Measurements from ENCODE around the gene TRAPPC4. TPM values are rescaled to one million over a fixed set of nuclear protein-coding genes. Genes with fewer than 3 reads are reported as not detected.
A peak's percentile ranks its signal among the peaks of the same experiment; 100 is the strongest.
"Not testable (repeated sequence)": the region's sequence is repeated elsewhere in the genome, so short reads cannot be mapped to it uniquely, and the experiment has no call there.

Gene TRAPPC4
- total RNA-seq, 1 experiment from 2014 or later, result 91.6 TPM

GRCh38 chr11:118998822-118999221, 19.7 kb upstream of the TRAPPC4 start:
- H3K9me3 ChIP-seq, result no peaks in the 10 kb centered on the region
- no peaks in the 10 kb centered on the region for H3K27me3 ChIP-seq
- H3K4me3 ChIP-seq, result peak overlapping the region; percentile 92
- peaks cover 31% of the 10 kb centered on the region for H3K36me3 ChIP-seq
- DNase-seq, result peak; percentile 65

- Histone ChIP-seq H3K4me3 (no peak overlapping the region), H3K36me3 (peaks cover 37% of the 10 kb centered on the region), H3K9me3 (no peaks in the 10 kb centered on the region), H3K27me3 (no peaks in the 10 kb centered on the region)
- DNase-seq, result no peak
These were observed 17.7 kb upstream of the TRAPPC4 start for GRCh38 chr11:119000906-119001305.

- no peak for DNase-seq
- Histone ChIP-seq H3K9me3 (no peaks in the 10 kb centered on the region), H3K36me3 (peaks cover 31% of the 10 kb centered on the region), H3K27me3 (no peaks in the 10 kb centered on the region), H3K4me3 (no peak overlapping the region)
These were observed 11.9 kb upstream of the TRAPPC4 start for GRCh38 chr11:119006656-119007055.

GRCh38 chr11:119011476-119012053, 7.0 kb upstream of the TRAPPC4 start:
- H3K36me3 ChIP-seq, result peaks cover 52% of the 10 kb centered on the region
- H3K9me3 ChIP-seq, result no peaks in the 10 kb centered on the region
- H3K4me3 ChIP-seq, result no peak overlapping the region
- H3K27me3 ChIP-seq, result no peaks in the 10 kb centered on the region
- no peak for DNase-seq

- no peak overlapping the region for H3K4me3 ChIP-seq
- peaks cover 52% of the 10 kb centered on the region for H3K36me3 ChIP-seq
- H3K27me3 ChIP-seq, result no peaks in the 10 kb centered on the region
- H3K9me3 ChIP-seq, result no peaks in the 10 kb centered on the region; the same call in 1 of the 2 replicates
- no peak for DNase-seq
These were observed 5.9 kb upstream of the TRAPPC4 start for GRCh38 chr11:119012629-119013170.

GRCh38 chr11:119014209-119014924, 4.2 kb upstream of the TRAPPC4 start:
- no peak for DNase-seq
- H3K9me3 ChIP-seq, result no peaks in the 10 kb centered on the region; the same call in 1 of the 2 replicates
- no peaks in the 10 kb centered on the region for H3K27me3 ChIP-seq
- H3K36me3 ChIP-seq, result peaks cover 52% of the 10 kb centered on the region
- H3K4me3 ChIP-seq, result no peak overlapping the region

- no peaks in the 10 kb centered on the region for H3K27me3 ChIP-seq
- H3K36me3 ChIP-seq, result peaks cover 56% of the 10 kb centered on the region
- no peak overlapping the region for H3K4me3 ChIP-seq
- H3K9me3 ChIP-seq, result no peaks in the 10 kb centered on the region; the same call in 1 of the 2 replicates
- no peak for DNase-seq
These were observed 3.4 kb upstream of the TRAPPC4 start for GRCh38 chr11:119015054-119015611.

- peaks cover 62% of the 10 kb centered on the region for H3K36me3 ChIP-seq
- no peak for DNase-seq
- peak overlapping the region; percentile 97 for H3K4me3 ChIP-seq
- no peaks in the 10 kb centered on the region for H3K27me3 ChIP-seq
- H3K9me3 ChIP-seq, result no peaks in the 10 kb centered on the region; the same call in 1 of the 2 replicates
These were observed 2.2 kb upstream of the TRAPPC4 start for GRCh38 chr11:119016216-119017009.

- H3K27me3 ChIP-seq, H3K9me3 ChIP-seq, DNase-seq: not testable (repeated sequence)
- Histone ChIP-seq H3K36me3 (peaks cover 71% of the 10 kb centered on the region), H3K4me3 (peak overlapping the region; percentile 97)
These were observed 1.2 kb upstream of the TRAPPC4 start for GRCh38 chr11:119017377-119017776.

GRCh38 chr11:119019996-119020395, 1.4 kb downstream of the TRAPPC4 start:
- DNase-seq, result no peak
- Histone ChIP-seq H3K9me3 (no peaks in the 10 kb centered on the region; the same call in 1 of the 2 replicates), H3K27me3 (no peaks in the 10 kb centered on the region), H3K36me3 (peaks cover 70% of the 10 kb centered on the region), H3K4me3 (peak overlapping the region; percentile 97)

- no peak overlapping the region for H3K4me3 ChIP-seq
- peaks cover 56% of the 10 kb centered on the region for H3K36me3 ChIP-seq
- DNase-seq, result no peak
- no peaks in the 10 kb centered on the region; the same call in 1 of the 2 replicates for H3K9me3 ChIP-seq
- no peaks in the 10 kb centered on the region for H3K27me3 ChIP-seq
These were observed 3.1 kb downstream of the TRAPPC4 start for GRCh38 chr11:119021631-119022030.

GRCh38 chr11:119023741-119024140, 5.2 kb downstream of the TRAPPC4 start:
- H3K4me3 ChIP-seq, result no peak overlapping the region
- peaks cover 41% of the 10 kb centered on the region for H3K36me3 ChIP-seq
- no peak for DNase-seq
- no peaks in the 10 kb centered on the region for H3K9me3 ChIP-seq
- no peaks in the 10 kb centered on the region for H3K27me3 ChIP-seq

GRCh38 chr11:119024430-119025098, 6.0 kb downstream of the TRAPPC4 start:
- H3K9me3 ChIP-seq, result no peaks in the 10 kb centered on the region
- DNase-seq, result no peak
- no peak overlapping the region for H3K4me3 ChIP-seq
- H3K36me3 ChIP-seq, result peaks cover 41% of the 10 kb centered on the region
- no peaks in the 10 kb centered on the region for H3K27me3 ChIP-seq

GRCh38 chr11:119025099-119025473, 6.5 kb downstream of the TRAPPC4 start:
- DNase-seq, result no peak
- Histone ChIP-seq H3K36me3 (peaks cover 37% of the 10 kb centered on the region), H3K4me3 (no peak overlapping the region), H3K27me3 (no peaks in the 10 kb centered on the region), H3K9me3 (no peaks in the 10 kb centered on the region)

GRCh38 chr11:119025541-119025940, 7.0 kb downstream of the TRAPPC4 start:
- H3K9me3 ChIP-seq, result no peaks in the 10 kb centered on the region
- no peak overlapping the region for H3K4me3 ChIP-seq
- H3K36me3 ChIP-seq, result peaks cover 36% of the 10 kb centered on the region
- H3K27me3 ChIP-seq, result no peaks in the 10 kb centered on the region
- no peak for DNase-seq

- H3K4me3 ChIP-seq, result no peak overlapping the region
- peaks cover 31% of the 10 kb centered on the region for H3K36me3 ChIP-seq
- no peak for DNase-seq
- no peaks in the 10 kb centered on the region for H3K27me3 ChIP-seq
- no peaks in the 10 kb centered on the region for H3K9me3 ChIP-seq
These were observed 7.6 kb downstream of the TRAPPC4 start for GRCh38 chr11:119025978-119026766.

Data from MG63 (cell line).